ENCODE data around the gene PSMG2. TPM values are rescaled to one million over a fixed set of nuclear protein-coding genes. Genes with fewer than 3 reads are reported as not detected.

Gene PSMG2
- total and polyA plus RNA-seq, 9 of the 15 experiments (the other 6 are each of a cell fraction or from before 2014, with no cell fraction given) = 59.9 to 271 (median 111) TPM

GRCh38 chr18:12769644-12770440 is 67.0 kb downstream of the PSMG2 start:
- TF ChIP-seq ZNF274 (IDR thresholded peaks at IDR 0.05; ENCODE audit: borderline replicate concordance, low read depth, low read length) (no peak), ARNT (IDR thresholded peaks at IDR 0.05) (no peak), ELF1 (tag; IDR thresholded peaks at IDR 0.05) (no peak), NCOA6 (IDR thresholded peaks at IDR 0.05) (no peak), KLF13 (tag; IDR thresholded peaks at IDR 0.05; ENCODE audit: borderline replicate concordance, low read depth) (no peak), SAFB2 (IDR thresholded peaks at IDR 0.05; ENCODE audit: borderline replicate concordance, low read depth, low read length, severe bottlenecking) (no peak)
- Histone ChIP-seq H3K27ac (ENCODE audit: extremely low read depth, low read depth, low read length) (no peak overlapping the region), H3K4me2 (ENCODE audit: insufficient read depth, low read length) (no peak overlapping the region), H4K20me1 (replicated peaks; ENCODE audit: control insufficient read depth, insufficient read depth, low read length) (no peaks in the 10 kb centered on the region), H3K9me1 (ENCODE audit: control insufficient read depth, insufficient read depth, low read length) (no peaks in the 10 kb centered on the region), H3K27me3 (ENCODE audit: control insufficient read depth in 2 of 2, insufficient read depth in 2 of 2, low read length in 2 of 2) (no peaks in the 10 kb centered on the region), H2AFZ (ENCODE audit: low read depth, low read length) (peak overlapping the region; percentile 49; the same call in 1 of the 2 replicates), H3K79me2 (ENCODE audit: control insufficient read depth, insufficient read depth, low read length) (no peaks in the 10 kb centered on the region), H3K9ac (ENCODE audit: insufficient read depth in 1 of 2, low read depth in 2 of 2, low read length in 2 of 2) (no peak overlapping the region), H3K36me3 (ENCODE audit: control insufficient read depth, insufficient read depth, low read length) (no peaks in the 10 kb centered on the region), H3K4me3 (no peak overlapping the region), H3K4me1 (replicated peaks in 1 of 2; ENCODE audit: control insufficient read depth in 2 of 2, insufficient read depth in 2 of 2, low read length in 2 of 2) (peaks cover 9 to 13% of the 10 kb centered on the region in 2 experiments), H3K9me3 (replicated peaks; ENCODE audit: control insufficient read depth, insufficient read depth, low read depth, low read length) (no peaks in the 10 kb centered on the region)
- intact Hi-C loops (cut with micrococcal nuclease) = no loop called here
- no peak for ATAC-seq
- WGBS (ENCODE audit: insufficient coverage, low coverage, missing lambda C conversion rate) = 25% methylated on average over 4 of the region's 4 CpGs
- in situ Hi-C loops (cut with MboI) = no loop called here
- CTCF ChIA-PET (ENCODE audit: low intra/inter-chr PET ratio) = no interaction called here
- POLR2A ChIA-PET = interaction anchor here (1.4 to 1.9 kb wide), 2 partner anchors 10 to 25 kb away, joined by 3 to 7 read pairs; no protein-coding TSS in a partner anchor
- no peak for DNase-seq (ENCODE audit: extremely low read depth in 1 of 4, low spot score in 3 of 4)
- no TSS peak for BruUV-seq (replicated peaks)
- no peak for FAIRE-seq

Data from K562 (cell line).